Kasumi-1 (cell line): Measurements from ENCODE around the gene PROP1.
"Not testable (repeated sequence)": the region's sequence is repeated elsewhere in the genome, so short reads cannot be mapped to it uniquely, and the experiment has no call there.

ENCODE experiments used
- DNase-seq, 2 experiments: peaks; one replicate each; lab custom pipeline; 2025; lab: John Stamatoyannopoulos, UW

PROP1 gene

GRCh38 chr5:177945145-177945544, 50.9 kb downstream of the PROP1 start:
- DNase-seq: not testable (repeated sequence)

GRCh38 chr5:177943805-177944736, 52.0 kb downstream of the PROP1 start:
- not testable (repeated sequence) for DNase-seq

- DNase-seq: not testable (repeated sequence)
Observed at GRCh38 chr5:177942896-177943295, 53.1 kb downstream of the PROP1 start.
